Heart left ventricle (tissue), 16 donors: ENCODE data around the gene SCAI. TPM values are rescaled to one million over a fixed set of nuclear protein-coding genes. Genes with fewer than 3 reads are reported as not detected.

ENCODE experiments used
- ATAC-seq, 4 donors: fragments of 200-7000 bp; cut with Tn5 transposase; one replicate each; pipeline ENCODE4 v1.9.1; 2020 to 2022; ENCODE audit warnings: moderate library complexity in 4 of 4, mild to moderate bottlenecking in 3 of 4, moderate number of reproducible peaks in 1 of 4
- DNase-seq, 5 donors: peaks; one replicate each; pipeline ENCODE4 v3.0.0-alpha.2; 2020
- H3K27ac ChIP-seq, 12 donors: fragments of 200-600 bp; sonication (generic) in 4 of 12; one replicate each; pipeline versions ENCODE4 v1.5.0 to v1.8.0; 2016 to 2022; ENCODE audit warnings: mild to moderate bottlenecking in 2 of 12
- H3K27me3 ChIP-seq, 9 donors: fragments of 200-600 bp; sonication (generic) in 2 of 9; one replicate each; pipeline versions ENCODE4 v1.5.1 to v1.8.0; 2016 to 2022; ENCODE audit warnings: mild to moderate bottlenecking in 3 of 9
- H3K36me3 ChIP-seq, 9 donors: fragments of 200-600 bp; sonication (generic) in 2 of 9; one replicate each; pipeline versions ENCODE4 v1.5.0 to v1.8.0; 2018 to 2022; ENCODE audit warnings: mild to moderate bottlenecking in 2 of 9
- H3K4me1 ChIP-seq, 12 donors: fragments of 200-600 bp; sonication (generic) in 4 of 12; one replicate each; pipeline versions ENCODE4 v1.5.0 to v1.8.0; 2016 to 2022; ENCODE audit warnings: mild to moderate bottlenecking in 3 of 12
- H3K4me3 ChIP-seq, 12 donors: fragments of 200-600 bp; sonication (generic) in 4 of 12; one replicate each; pipeline versions ENCODE4 v1.5.0 to v1.8.0; 2017 to 2022; ENCODE audit warnings: mild to moderate bottlenecking in 9 of 12, moderate library complexity in 4 of 12
- H3K9me3 ChIP-seq, 12 donors: fragments of 200-600 bp; sonication (generic) in 4 of 12; one replicate each; pipeline versions ENCODE4 v1.5.0 to v1.8.0; 2016 to 2022; ENCODE audit warnings: mild to moderate bottlenecking in 1 of 12
- CTCF ChIP-seq, 12 donors: fragments of 200-600 bp; sonication (generic) in 4 of 12; IDR thresholded peaks; one replicate each; pipeline versions ENCODE4 v1.5.0 to v1.8.0; 2018 to 2022; ENCODE audit warnings: antibody characterized with exemption in 12 of 12, mild to moderate bottlenecking in 5 of 12
- POLR2A ChIP-seq, 2 donors: fragments of 450-650 bp; IDR thresholded peaks; one replicate each; pipeline ENCODE4 v1.6.1; 2017; ENCODE audit warnings: antibody characterized with exemption in 2 of 2, mild to moderate bottlenecking in 2 of 2, moderate library complexity in 2 of 2
- WGBS, 4 donors: extraction: QIAGEN DNeasy Blood & Tissue Kit in 2 of 4; methylation state at CpG; one replicate each; pipeline versions ENCODE4 v1.1.5 to v1.1.7; 2013 to 2018; 5-methylcytosine and 5-hydroxymethylcytosine counted together
- intact Hi-C, 10 donors: fragments of 100-400 bp; cut with DNase I; formaldehyde crosslinking; loops; one replicate each; pipeline versions ENCODE4 v1.11.1 to v1.14.2; 2022
- polyA plus RNA-seq, 2 donors: library from polyadenylated mRNA; stranded (reverse); fragments of 200-250 nt; gene quantifications; one replicate each; pipeline ENCODE4 v1.2.3, GENCODE V29; 2013
- total RNA-seq, 9 donors: library from RNA; depleted of rRNA in 2 of 9; stranded (reverse); fragments of >200 nt in 2 of 9; fragmentation: NEBNext Ultra II Directional in 3 of 9; extraction: Animal tissue kit (Norgen Biotek cat#: 25700) in 3 of 9; gene quantifications; one replicate each; pipeline versions ENCODE4 v1.1.0 to v1.2.4, GENCODE V29; 2016 to 2023
- donor health status: ischemic (EF 13 %, LVEDD 7.1; RV severe dilation, severe dysfunction).
- donor health status: healthy with polysubstance abuse.
- donor health status: DM: no; HTN: yes; CAD: no.
- donor health status: DM: no; HTN: no; CAD: no.
- donor health status: ischemic (EF 25% LVEDD 6.9; RV normal size, moderate dysfunction).
- donor health status: ischemic (EF 25% LVEDD 5.7; RV mildly dilated, moderate dysfunction).
- donor health status: healthy.
- donor health status: DM: yes; HTN: yes; CAD: no.
- donor health status: ischemic (EF 35%, LVEDD 5.7; RV mildly dilated, moderate dysfunction).
- donor health status: nonischemic (EF 11% LVEDD 7.7; RV severe dilation, severe dysfunction).
- donor health status: DM: yes; HTN: yes; CAD: no.
- donor health status: PGD.
- donor health status: ischemic (EF 29% LVEDD 5.4; RV normal size, mild dysfunction).
- donor health status: nonischemic (EF 23%, LVEDD 6.1; RV moderate dilation, normal function).

Gene SCAI
- total and polyA plus RNA-seq, 11 donors = 1.4 to 5.3 (median 3.8) TPM

- no peaks in the 10 kb centered on the region for H3K36me3 ChIP-seq
- TF ChIP-seq POLR2A (IDR thresholded peaks at IDR 0.05) (no peak), CTCF (IDR thresholded peaks at IDR 0.05) (no peak)
- H3K4me1 ChIP-seq = no peaks in the 10 kb centered on the region
- no peaks in the 10 kb centered on the region for H3K27me3 ChIP-seq
- no peak overlapping the region for H3K4me3 ChIP-seq
- peaks cover 0 to 8% (median 0%) of the 10 kb centered on the region in 12 donors for H3K9me3 ChIP-seq
- 90 to 98% (median 95%) methylated on average over 3 of the region's 3 CpGs for WGBS, 4 donors
- no peak overlapping the region for H3K27ac ChIP-seq
- intact Hi-C loops = no loop called here
- DNase-seq (no peak), ATAC-seq (no peak)
Measured at GRCh38 chr9:125061391-125061790, 81.9 kb downstream of the SCAI start.

- H3K9me3 ChIP-seq = no peaks in the 10 kb centered on the region
- DNase-seq (no peak), ATAC-seq (no peak)
- H3K36me3 ChIP-seq = peaks cover 0 to 14% (median 4%) of the 10 kb centered on the region in 9 donors
- no peaks in the 10 kb centered on the region for H3K27me3 ChIP-seq
- no peaks in the 10 kb centered on the region for H3K4me1 ChIP-seq
- intact Hi-C loops = no loop called here
- 86 to 90% (median 89%) methylated on average over 5 of the region's 5 CpGs for WGBS, 4 donors
- no peak overlapping the region for H3K4me3 ChIP-seq
- TF ChIP-seq CTCF (IDR thresholded peaks at IDR 0.05) = no peak
- no peak for TF ChIP-seq POLR2A (IDR thresholded peaks at IDR 0.05)
- H3K27ac ChIP-seq = no peak overlapping the region
Measured at GRCh38 chr9:125049212-125050049, 93.9 kb downstream of the SCAI start.

DNA sequence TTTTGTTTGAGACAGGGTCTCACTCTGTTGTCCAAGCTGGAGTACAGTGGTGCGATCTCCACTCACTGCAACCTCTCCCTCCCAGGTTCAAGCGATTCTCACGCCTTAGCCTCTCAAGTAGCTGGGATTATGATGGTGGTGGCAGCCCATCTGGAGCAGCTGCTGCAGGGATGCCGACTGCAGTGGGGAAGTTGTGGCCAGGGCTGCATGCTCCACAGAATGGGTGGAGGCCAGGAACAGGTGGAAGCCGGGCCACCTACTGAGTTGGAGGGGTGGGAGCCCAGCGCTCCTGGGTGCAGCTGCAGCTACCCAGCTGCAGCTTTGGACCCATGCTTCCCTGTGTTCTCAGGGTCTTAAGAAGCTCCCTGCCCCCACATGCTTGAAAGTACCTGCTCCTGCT, 99.7 kb downstream of the SCAI start:
- no peaks in the 10 kb centered on the region for H3K9me3 ChIP-seq
- DNase-seq = no peak
- H3K4me3 ChIP-seq = no peak overlapping the region
- no peak overlapping the region for H3K27ac ChIP-seq
- H3K4me1 ChIP-seq = no peaks in the 10 kb centered on the region
- ATAC-seq = no peak
- WGBS, 4 donors = 77 to 98% (median 96%) methylated on average over 3 to 6 of the region's 6 CpGs
- intact Hi-C loops = no loop called here
- no peaks in the 10 kb centered on the region for H3K36me3 ChIP-seq
- TF ChIP-seq CTCF (IDR thresholded peaks at IDR 0.05) (no peak), POLR2A (IDR thresholded peaks at IDR 0.05) (no peak)
- no peaks in the 10 kb centered on the region for H3K27me3 ChIP-seq

DNA sequence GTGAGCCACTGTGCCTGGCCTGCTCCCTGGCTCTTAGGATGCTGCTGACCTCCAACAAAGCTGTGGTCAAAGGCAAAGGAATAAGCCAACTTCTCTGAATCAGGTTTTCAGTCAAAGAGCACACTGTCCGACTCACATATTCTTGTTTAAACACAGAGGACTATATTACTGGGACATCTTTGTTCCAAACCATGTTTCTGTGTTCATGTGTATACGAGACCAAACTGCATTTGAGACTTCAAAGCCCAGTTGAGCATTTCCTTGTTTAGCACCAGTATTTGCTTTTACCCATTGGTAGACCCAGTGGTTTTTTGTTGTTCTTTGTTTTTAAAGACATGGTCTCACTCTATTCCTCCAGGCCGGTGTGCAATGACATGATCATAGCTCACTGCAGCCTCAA, 100.2 kb downstream of the SCAI start:
- WGBS, 4 donors = 97 to 98% (median 98%) methylated on average over 3 of the region's 3 CpGs
- intact Hi-C loops = no loop called here
- DNase-seq (no peak), ATAC-seq (no peak)
- Histone ChIP-seq H3K4me1 (no peaks in the 10 kb centered on the region), H3K4me3 (no peak overlapping the region), H3K9me3 (no peaks in the 10 kb centered on the region), H3K27ac (no peak overlapping the region), H3K36me3 (no peaks in the 10 kb centered on the region), H3K27me3 (no peaks in the 10 kb centered on the region)
- TF ChIP-seq POLR2A (IDR thresholded peaks at IDR 0.05) (no peak), CTCF (IDR thresholded peaks at IDR 0.05) (no peak)
